CD4-positive, alpha-beta T cell treated with Interleukin-4 for 1 hour (primary cell): Measurements from ENCODE around the gene NDUFAF5.

Source experiments
- DNase-seq, 2 donors: peaks; one replicate each; pipeline ENCODE4 v3.0.0-alpha.2; 2020 to 2022

The NDUFAF5 gene

DNA sequence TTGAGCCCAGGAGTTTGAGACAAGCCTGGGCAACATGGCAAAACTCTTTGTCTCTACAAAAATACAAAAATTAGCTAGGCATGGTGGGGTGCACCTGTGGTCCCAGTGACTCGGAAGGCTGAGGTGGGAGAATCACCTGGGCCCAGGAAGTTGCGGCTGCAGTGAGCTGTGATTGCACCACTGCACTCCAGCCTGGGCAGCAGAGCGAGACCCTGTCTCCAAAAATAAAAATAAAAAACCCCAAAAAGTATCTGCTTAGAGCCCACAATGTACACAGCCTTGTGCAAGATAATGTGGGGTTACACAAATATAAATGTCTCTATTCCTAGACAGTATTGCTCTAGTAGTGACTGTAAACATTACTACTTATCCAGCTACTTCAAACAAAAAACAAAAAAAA, 6.0 kb upstream of the NDUFAF5 start:
- DNase-seq = no peak

DNA sequence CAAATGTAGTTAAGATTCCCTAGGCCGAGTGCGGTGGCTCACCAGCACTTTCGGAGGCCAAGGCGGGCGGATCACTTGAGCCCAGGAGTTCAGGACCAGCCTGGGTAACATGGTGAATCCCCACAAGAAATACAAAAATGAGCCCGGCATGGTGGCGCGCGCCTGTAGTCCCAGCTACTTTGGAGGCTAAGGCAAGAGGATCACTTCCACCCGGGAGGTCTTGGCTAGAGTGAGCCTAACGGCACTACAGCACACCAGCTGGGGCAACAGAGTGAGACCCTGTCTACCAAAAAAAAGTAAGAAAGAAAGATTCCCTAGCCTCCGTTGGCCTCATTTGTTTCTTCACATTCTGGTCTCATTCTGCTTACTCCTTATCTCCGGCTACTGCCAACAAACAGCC, 1.3 kb upstream of the NDUFAF5 start:
- no peak for DNase-seq

DNA sequence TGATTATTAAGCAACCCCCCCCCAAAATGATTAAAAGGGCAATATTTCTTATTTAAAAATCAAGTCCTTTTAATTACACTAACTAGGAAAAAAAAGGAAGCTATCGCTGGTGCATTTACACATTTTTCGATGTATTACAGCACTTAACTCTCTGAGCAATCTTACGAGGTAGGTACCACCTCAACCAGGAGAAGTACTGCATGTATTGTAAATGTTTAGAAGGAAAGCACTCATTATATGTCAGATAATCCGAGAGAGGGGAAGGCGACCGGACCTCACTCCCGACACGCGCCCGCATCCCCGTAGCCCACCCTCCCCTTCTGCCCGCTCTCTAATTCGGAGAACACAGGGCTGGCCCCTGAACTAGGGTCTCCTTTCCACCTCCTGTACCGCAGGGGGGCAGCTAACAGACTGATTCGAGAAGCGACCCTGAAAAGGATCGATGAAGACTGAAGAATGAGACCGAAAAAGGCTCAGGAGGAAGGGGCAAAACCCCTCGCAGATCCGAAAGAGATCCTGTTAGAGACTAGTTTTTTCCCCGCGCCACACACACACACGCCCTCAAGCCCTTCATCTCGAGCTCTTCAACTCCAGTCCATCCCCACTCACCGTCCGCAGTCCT, 446 bp upstream of the NDUFAF5 start:
- DNase-seq = no peak

DNA sequence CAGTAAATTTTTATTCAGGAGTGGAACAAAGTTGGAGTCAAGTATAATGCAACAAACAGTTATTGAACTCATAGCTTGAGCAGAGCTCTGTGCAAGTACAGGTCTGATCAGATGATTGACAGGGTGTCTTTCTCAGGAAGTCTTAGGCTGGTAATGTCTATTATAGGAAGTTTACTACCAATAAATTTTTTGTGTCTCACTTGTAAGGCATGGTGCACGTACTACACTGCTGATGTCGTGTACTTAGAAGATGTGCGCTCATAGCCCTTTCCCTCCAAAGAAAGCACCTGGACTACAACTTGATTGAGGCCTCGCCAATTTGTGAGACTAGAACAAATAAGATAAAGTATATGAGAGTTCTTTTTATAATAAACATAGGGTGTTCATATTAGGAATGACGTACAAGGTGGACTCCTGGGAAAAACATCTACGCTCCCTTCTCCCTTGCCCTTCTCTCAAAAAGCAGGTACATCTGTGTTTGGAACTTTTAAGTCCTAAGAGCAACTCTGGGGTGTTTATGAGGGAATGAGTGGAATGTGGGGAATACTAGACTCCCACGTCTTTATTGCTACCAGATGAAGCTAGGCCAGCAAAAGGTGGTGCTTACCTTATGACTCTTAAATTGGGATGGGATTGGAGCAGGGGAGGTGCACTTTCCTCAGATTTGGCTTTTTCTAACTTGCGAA, 1.5 kb downstream of the NDUFAF5 start:
- DNase-seq = no peak

DNA sequence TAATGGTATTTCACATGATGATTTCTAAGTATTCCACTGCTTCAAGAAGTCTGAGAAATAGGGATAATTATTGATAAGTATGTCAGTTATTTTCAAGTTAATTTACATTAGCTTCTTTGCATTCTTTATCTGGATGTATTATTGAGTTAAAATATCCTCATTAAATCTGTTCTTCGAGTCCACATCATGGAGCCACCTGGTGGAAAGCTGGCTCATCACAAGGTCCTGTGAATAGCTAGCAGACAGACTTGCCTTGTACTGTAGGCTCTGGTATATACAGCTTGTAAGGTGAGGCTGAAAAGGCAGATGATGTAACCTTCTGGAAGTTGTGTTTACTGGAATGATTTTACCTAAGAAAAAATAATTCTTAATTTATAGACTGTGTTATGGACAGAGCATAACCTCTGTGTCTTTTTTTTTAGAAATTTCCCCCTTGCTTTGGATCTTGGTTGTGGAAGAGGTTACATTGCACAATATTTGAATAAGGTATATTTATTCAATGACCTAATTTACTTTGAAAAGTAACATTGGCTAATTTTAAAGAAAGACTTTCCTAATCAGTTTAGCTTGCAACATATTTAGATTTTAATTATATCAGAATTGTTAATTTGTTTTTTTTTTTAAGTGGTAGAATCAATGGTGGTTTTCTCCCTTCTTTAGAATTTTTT, 3.5 kb downstream of the NDUFAF5 start:
- DNase-seq = peak; percentile 41 to 52

DNA sequence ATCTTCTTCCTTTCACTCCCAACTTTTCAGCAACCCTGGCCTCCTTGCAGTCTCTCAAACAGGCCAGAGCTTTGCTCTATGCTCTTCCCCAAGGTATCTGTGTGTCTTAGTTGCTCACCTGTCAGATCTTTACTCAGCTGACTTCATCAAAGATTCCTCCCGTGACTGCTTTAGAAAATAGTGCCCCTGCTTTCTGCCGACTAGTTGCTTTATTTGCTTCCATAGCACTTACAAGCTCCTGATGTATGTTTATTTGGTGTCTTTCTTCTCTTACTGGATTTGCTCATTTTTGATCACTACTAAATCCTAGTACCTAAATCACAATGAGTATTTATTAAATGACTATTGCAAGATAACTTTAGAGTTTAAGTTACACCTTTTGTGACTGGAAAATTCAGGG, 5.9 kb downstream of the NDUFAF5 start:
- DNase-seq = no peak

DNA sequence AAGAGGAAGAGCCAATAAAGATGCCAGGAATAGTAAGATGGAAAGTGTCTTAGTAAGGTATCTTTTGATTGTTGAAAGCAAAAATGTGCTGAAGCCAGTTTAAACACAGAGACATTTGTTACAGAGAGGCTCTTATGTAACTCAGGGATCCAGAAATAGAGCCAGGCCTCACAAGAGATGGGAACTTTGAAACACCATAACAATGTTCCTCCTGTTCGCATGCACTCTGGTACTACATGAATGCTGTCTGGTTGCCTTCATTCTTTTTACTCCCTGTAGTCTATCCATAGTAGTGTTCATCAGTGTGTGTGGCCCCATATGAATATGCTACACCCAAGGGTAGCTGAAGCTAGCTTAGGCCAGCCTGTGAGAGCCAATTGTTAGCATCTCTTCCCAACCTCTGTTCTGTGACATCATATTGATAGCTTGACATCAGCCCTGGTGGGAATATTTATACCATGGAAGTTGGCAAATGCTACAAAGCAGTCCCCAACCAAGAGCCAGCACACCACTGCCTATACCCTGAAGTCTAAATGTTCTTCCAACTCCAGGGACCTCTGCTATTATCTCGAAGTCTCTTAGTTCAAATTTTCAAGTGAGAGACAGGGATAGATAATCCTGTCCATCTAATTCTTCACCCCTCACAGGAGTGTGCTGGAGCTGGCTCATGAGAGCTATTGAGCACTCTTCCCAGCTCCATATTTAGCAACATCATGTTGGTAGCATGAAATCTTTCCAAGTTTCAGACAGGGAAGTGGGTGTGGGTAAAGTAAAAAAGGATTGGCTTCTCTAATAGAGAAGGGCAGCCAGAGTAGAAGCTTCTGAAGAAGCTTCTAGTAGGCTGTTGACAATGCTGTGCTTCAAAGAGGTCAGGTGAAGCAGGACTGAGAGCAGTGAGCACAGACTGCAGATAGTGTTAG, 7.0 kb downstream of the NDUFAF5 start:
- DNase-seq = no peak

DNA sequence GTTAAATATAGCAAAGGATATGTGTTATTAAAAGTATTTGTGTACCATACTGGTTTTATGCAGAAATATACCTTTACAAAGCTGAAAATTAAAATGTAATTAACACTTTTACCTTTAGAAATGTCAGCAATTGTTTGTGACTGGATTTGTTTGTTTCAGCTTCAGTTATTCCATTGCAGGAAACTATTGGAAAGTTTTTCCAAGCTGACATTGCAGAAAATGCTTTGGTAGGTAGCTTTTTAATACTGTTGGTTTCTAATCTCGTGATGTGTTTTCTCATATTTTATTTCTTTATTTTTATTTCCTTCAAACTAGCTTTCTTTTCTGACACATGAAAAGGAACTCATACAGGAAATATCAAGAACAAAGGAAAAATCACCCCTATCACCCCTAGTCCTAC, 8.2 kb downstream of the NDUFAF5 start:
- no peak for DNase-seq

DNA sequence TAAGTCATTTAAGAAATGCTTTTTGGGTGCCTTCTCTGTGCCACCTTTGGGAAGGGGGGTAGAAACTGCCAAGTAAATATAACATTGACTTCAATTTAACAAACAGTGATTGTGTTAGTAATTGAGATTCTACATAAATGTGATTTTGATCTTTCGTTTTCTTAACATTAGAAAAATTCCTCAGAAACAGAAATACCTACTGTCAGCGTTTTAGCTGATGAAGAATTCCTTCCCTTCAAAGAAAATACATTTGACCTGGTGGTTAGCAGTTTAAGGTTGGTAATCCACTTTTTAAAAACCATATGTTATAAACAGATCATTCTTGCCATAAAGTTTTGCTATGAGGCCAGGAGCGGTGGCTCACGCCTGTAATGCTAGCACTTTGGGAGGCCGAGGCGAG, 9.8 kb downstream of the NDUFAF5 start:
- DNase-seq = no peak

DNA sequence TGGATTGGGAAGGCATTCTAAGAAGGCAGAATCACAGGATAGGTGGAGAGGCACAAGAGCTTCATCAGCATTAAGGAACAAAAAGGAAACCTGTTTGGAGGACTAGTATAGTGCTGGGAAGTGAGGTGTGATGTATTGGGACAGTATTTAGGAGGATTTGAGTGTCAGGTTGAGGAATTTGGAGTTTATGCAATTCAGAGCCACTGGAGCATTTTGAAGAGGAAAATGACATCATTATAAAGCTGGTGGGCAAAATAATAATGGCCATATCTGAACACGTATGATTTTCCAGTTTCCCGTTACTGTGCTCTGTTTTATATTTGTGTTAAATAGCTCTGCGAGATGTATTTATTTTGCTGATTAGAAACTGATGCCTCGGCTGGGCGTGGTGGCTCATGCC, 14.2 kb downstream of the NDUFAF5 start:
- DNase-seq = no peak

DNA sequence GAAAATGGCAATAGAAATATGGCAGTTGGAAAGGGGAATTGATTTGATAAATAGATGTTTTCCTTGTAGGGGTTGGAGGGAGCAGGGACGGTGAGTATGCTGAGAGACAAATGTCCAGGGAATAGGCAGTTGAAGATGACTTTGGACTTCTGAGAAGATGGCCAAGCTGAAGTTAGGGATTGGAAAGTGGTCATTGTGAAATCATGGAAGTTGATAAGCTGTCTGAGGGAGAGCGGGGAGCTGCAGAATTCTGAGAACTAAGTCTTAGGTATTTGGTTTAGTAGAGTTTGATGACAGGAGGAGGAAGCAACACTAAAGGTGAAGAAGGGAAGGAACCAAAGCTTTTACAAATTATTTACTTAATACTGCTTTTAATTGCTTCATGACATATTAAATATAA, 15.1 kb downstream of the NDUFAF5 start:
- DNase-seq = no peak

DNA sequence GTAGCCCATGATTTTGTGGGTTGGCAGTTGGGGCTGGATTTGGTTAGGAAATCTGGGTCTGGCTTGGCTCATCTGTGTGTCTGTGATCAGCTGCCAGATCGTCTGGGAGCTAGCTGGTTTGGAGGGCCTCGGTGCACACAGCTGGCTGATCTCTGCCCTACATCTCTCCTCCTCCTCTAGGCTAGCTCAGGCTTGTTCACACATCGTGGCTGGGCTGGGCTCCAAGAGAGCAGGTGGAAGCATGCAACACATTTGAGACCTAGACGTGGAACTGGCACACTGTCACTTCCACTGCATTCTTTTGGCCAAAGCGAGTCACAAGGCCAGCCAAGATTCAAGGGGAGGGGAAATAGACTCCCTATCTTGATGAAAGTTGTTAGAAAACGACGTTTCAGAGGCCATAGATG, 15.9 kb downstream of the NDUFAF5 start:
- DNase-seq = no peak

DNA sequence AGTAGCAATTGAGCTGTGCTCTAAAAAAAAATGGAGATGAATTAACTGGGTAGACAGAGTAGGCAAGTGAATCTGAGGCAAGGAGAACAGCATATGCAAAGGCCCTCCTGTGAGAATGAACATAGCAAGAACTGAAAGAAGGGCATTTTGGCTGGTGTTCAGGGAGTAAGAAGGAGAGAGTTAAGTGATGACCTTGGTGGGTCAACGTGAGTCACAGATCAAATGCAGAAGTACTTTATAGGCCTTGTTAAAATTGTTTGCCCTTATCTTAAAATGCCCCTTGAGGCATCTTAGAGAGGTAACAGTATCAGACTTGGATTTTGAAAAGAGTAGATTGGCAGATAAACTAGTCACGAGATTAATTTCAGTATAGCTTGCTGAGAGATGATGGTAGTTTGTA, 24.5 kb downstream of the NDUFAF5 start:
- DNase-seq = no peak

DNA sequence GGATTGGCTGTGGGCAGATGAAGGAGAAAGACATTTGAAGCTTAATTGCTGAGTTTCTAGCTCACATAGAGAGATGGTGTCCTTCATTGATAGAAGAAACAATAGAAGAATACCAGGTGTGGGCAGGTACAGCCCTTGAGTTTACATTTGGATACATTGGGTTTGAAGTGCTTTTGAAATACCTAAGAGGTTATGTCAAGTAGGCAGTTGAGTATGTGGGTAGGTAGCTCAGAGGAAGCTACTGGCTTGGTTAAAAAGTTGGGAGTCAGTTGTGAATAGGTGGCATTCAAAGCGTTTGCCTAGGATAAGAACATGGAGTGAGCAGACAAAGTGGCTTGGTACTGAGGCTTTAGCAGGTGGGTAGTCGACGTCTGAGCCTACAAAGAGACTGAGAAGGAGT, 25.0 kb downstream of the NDUFAF5 start:
- no peak for DNase-seq

DNA sequence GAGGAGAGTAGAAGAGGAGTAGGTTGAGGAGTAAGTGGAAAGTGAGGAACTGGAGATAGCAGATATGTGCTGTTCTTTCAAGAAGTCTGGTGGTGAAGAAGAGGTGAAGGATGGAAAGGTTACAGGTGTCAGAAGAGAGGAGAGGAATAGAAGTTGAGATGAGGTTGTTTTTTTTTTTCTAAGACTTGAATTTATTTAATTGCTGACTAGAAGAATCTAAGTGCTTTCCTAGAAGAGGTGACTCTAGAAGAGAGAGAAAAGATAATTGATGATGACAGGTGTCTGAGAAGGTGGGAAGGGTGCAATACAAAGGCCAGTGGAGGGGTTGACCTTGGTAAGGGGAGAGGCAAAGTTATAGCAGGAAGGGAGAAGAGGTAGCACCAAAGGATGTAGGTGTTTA, 25.6 kb downstream of the NDUFAF5 start:
- no peak for DNase-seq

DNA sequence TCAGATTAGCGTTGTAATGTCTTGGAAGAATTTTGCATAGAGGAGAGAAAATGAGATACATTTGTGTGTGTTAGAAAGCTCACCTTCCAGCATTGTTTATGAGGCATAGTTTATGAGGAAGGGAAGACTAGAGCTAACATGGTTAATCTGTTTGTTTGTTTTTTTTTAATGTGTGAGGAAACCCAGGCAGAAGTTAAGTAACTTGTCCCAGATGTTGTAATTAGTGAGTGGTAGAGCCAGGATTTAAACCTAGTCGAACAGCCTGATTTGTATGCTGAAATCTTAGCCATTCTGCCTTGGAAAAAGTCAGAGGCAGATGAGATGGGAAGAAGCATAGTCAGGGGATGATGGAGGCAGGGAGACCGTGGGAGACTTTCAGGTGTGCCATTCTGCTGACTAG, 29.1 kb downstream of the NDUFAF5 start:
- DNase-seq = no peak

DNA sequence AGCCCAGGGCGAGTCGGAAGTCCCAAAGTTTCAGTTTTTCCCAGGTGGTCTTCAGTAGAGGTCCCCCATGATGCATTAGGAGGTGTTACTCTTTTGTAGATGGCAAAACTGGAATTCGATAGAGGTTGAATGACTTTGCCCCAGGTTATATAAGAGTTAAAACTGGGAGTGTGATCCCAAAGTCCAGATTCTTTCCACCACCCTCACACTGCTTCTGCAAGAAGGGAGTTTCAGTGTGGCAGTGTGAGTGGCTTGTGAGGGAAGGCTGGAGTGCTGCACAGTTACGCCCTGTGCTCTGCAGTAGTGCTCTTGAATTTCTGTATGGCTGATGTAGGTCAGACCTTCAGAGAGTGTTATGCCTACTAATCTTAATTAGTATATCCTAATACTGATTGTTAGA, 29.8 kb downstream of the NDUFAF5 start:
- DNase-seq = no peak

DNA sequence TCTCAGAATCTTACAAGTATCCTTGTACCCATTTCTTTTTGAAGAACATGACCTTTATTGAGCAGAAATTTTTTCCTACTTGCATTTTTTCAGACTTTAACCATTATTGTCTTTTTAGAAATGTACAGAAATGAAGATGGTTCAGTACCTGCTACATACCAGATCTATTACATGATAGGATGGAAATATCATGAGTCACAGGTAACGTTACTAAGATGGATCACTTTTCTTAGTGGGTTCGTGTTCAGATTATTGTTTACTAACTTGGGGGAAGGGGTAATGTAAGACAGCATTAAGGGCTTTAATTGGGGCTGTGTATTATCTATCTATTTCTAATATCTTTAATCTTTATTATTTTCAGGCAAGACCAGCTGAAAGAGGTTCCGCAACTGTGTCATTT, 31.9 kb downstream of the NDUFAF5 start:
- no peak for DNase-seq

DNA sequence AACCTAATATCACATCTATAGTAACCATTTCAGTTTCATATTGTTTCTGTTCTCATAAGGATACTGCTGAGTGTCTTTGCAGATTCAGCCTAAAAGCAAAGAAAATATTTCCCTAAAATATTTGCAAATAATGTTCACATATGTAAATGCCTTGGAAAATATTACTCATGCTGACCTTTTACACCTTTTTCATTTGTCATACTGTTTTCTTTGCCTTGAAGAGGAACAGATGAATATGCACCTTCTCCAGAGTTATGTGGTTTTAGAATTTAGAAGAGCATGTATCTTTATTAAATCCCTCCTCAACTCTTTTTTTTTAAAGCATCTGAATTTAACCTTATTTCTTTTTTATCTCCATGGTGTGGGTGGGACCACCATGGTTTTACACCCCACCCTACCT, 32.5 kb downstream of the NDUFAF5 start:
- DNase-seq = no peak

DNA sequence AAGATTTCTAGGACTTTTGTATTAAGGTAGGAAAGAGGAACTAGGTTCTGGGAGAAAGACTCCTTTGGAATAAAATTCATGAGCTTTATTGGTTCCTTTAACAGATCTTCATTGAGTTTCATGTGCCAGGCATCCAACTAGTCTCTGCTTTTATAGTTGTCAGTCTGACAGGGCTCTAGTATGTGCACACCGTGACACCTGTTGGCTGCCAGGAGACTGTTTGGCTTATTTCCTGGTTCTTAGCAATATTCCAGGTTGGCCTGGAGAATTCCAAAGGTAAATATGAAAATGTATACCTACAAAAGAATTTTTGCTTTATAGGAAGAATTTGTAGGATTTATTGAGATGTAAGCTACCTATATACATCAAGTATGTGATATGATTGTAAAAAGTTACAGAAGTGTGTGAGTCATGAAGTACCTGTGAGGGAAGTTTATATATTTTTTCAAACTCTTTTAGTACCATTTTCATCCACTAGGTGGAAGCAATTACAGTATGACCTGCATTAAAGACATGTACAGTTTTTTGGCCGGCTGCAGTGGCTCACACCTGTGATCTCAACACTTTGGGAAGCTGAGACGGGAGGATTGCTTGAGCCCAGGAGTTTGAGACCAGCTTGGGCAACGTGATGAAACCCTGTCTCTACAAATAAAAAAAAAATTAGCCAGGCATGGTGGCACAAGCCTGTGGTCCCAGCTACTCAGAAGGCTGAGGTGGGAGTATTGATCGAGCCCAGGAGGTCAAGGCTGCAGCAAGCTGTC, 35.2 kb downstream of the NDUFAF5 start:
- DNase-seq = peak in 1 of 2 donors; percentile 53

DNA sequence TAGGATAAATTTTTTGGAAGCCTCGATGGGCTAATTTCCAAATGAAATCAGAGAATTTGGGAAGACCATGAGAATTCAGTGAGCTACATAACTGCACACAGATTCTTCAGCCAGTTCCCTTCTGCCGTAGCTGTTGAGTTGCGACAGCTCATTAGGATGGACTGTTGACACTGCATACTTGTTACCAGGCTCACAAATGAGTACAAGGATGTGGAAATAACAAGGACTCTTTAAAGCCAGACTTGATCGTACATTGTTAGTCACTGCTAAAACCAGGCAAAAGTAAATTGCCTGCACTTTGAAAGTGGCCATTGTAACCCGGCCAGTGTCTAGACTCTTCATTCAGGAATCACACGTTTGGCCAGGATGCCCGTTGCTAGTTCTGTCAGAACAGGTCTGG, 37.0 kb downstream of the NDUFAF5 start:
- DNase-seq = no peak

DNA sequence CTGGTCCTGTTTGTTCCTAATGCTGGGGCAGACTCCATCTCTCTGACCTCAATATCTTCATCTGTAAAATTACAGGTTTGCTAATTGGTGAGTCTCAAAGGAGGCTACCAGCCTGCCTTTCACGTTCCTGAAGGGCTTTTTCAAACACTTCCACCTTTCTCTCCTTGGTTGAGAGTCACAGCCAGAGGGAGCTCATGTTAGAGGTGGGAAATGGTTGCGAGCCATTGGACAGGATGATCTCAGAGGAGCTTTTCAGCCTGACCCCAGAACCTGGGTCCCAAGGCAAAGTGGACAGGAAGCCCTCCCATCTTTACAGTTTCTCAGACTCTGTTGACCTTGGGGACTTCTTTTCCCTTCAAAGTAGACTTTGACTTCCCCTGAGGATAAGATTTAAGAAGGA, 37.6 kb downstream of the NDUFAF5 start:
- DNase-seq = no peak

DNA sequence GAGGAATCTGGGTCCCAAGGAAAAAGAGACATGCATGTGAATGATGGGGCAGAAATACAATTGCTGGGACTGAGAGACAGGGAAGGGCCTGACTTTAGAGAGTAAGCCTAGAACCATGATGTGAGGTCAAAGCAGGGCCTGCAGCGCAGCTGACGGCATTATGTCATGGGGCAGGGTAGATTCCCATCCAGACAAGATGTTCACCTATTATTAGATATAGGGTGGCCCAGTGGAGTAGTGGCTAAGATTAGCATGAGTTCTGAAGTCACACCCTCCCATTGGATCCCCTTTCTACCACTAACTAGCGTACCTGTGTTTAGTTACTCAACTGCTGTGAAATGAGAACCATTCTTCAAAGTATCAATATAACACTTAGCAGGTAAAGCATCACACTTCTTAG, 39.6 kb downstream of the NDUFAF5 start:
- no peak for DNase-seq
